Measurements from ENCODE around the gene SYCP3.
"Not testable (repeated sequence)": the region's sequence is repeated elsewhere in the genome, so short reads cannot be mapped to it uniquely, and the experiment has no call there.

The SYCP3 gene

GRCh38 chr12:101690544-101691098 is 48.6 kb downstream of the SYCP3 start:
- DNase-seq = no peak
- Histone ChIP-seq H3K36me3 (ENCODE audit: insufficient read depth, low read length) (no peaks in the 10 kb centered on the region), H3K9ac (ENCODE audit: low read depth, low read length) (no peak overlapping the region), H3K79me2 (ENCODE audit: insufficient read depth, low read length) (no peaks in the 10 kb centered on the region), H3K4me1 (ENCODE audit: insufficient read depth, low read length) (no peaks in the 10 kb centered on the region), H4K20me1 (ENCODE audit: insufficient read depth, low read length) (no peaks in the 10 kb centered on the region), H2AFZ (ENCODE audit: low read depth, low read length) (no peak overlapping the region), H3K9me3 (ENCODE audit: insufficient read depth, low read length, severe bottlenecking) (no peaks in the 10 kb centered on the region), H3K27me3 (ENCODE audit: insufficient read depth, low read length, poor library complexity) (peaks cover 3% of the 10 kb centered on the region), H3K27ac (ENCODE audit: low read length) (no peak overlapping the region), H3K4me3 (ENCODE audit: low read depth in 1 of 2, low read length in 2 of 2) (no peak overlapping the region), H3K4me2 (ENCODE audit: insufficient read depth, low read length) (no peak overlapping the region)
- no peak for ATAC-seq (ENCODE audit: insufficient read depth, low read depth)
- TF ChIP-seq EZH2 (IDR thresholded peaks at IDR 0.05; ENCODE audit: borderline replicate concordance, low read depth, low read length, severe bottlenecking) (no peak), CTCF (IDR thresholded peaks at IDR 0.05; ENCODE audit: borderline replicate concordance, extremely low read depth, low read length, poor library complexity, severe bottlenecking) (no peak)

- ATAC-seq (ENCODE audit: insufficient read depth, low read depth) (no peak), DNase-seq (no peak)
- Histone ChIP-seq H4K20me1 (ENCODE audit: insufficient read depth, low read length) (no peaks in the 10 kb centered on the region), H3K4me3 (ENCODE audit: low read depth in 1 of 2, low read length in 2 of 2) (no peak overlapping the region), H3K4me2 (ENCODE audit: insufficient read depth, low read length) (no peak overlapping the region), H3K79me2 (ENCODE audit: insufficient read depth, low read length) (no peaks in the 10 kb centered on the region), H3K4me1 (ENCODE audit: insufficient read depth, low read length) (no peaks in the 10 kb centered on the region), H3K27ac (ENCODE audit: low read length) (no peak overlapping the region), H3K36me3 (ENCODE audit: insufficient read depth, low read length) (no peaks in the 10 kb centered on the region), H2AFZ (ENCODE audit: low read depth, low read length) (no peak overlapping the region), H3K9me3 (ENCODE audit: insufficient read depth, low read length, severe bottlenecking) (no peaks in the 10 kb centered on the region), H3K27me3 (ENCODE audit: insufficient read depth, low read length, poor library complexity) (peaks cover 13% of the 10 kb centered on the region), H3K9ac (ENCODE audit: low read depth, low read length) (no peak overlapping the region)
- no peak for TF ChIP-seq CTCF (IDR thresholded peaks at IDR 0.05; ENCODE audit: borderline replicate concordance, extremely low read depth, low read length, poor library complexity, severe bottlenecking)
- TF ChIP-seq EZH2 (IDR thresholded peaks at IDR 0.05; ENCODE audit: borderline replicate concordance, low read depth, low read length, severe bottlenecking) = no peak
These were observed 53.1 kb downstream of the SYCP3 start for GRCh38 chr12:101686176-101686575.

GRCh38 chr12:101685092-101685491 is 54.2 kb downstream of the SYCP3 start:
- Histone ChIP-seq H3K27ac (ENCODE audit: low read length) (no peak overlapping the region), H3K4me2 (ENCODE audit: insufficient read depth, low read length) (no peak overlapping the region), H3K9me3 (ENCODE audit: insufficient read depth, low read length, severe bottlenecking) (no peaks in the 10 kb centered on the region), H3K4me1 (ENCODE audit: insufficient read depth, low read length) (no peaks in the 10 kb centered on the region), H3K36me3 (ENCODE audit: insufficient read depth, low read length) (no peaks in the 10 kb centered on the region), H3K79me2 (ENCODE audit: insufficient read depth, low read length) (no peaks in the 10 kb centered on the region), H2AFZ (ENCODE audit: low read depth, low read length) (no peak overlapping the region), H3K4me3 (ENCODE audit: low read depth in 1 of 2, low read length in 2 of 2) (no peak overlapping the region), H3K27me3 (ENCODE audit: insufficient read depth, low read length, poor library complexity) (peaks cover 18% of the 10 kb centered on the region), H3K9ac (ENCODE audit: low read depth, low read length) (no peak overlapping the region), H4K20me1 (ENCODE audit: insufficient read depth, low read length) (no peaks in the 10 kb centered on the region)
- DNase-seq = no peak
- ATAC-seq (ENCODE audit: insufficient read depth, low read depth) = no peak
- TF ChIP-seq EZH2 (IDR thresholded peaks at IDR 0.05; ENCODE audit: borderline replicate concordance, low read depth, low read length, severe bottlenecking) = no peak
- no peak for TF ChIP-seq CTCF (IDR thresholded peaks at IDR 0.05; ENCODE audit: borderline replicate concordance, extremely low read depth, low read length, poor library complexity, severe bottlenecking)

- not testable (repeated sequence) for H2AFZ ChIP-seq (ENCODE audit: low read depth, low read length); H3K9ac ChIP-seq (ENCODE audit: low read depth, low read length); H3K79me2 ChIP-seq (ENCODE audit: insufficient read depth, low read length); H3K4me1 ChIP-seq (ENCODE audit: insufficient read depth, low read length); H3K4me2 ChIP-seq (ENCODE audit: insufficient read depth, low read length); H3K9me3 ChIP-seq (ENCODE audit: insufficient read depth, low read length, severe bottlenecking); H3K36me3 ChIP-seq (ENCODE audit: insufficient read depth, low read length); H3K27ac ChIP-seq (ENCODE audit: low read length); DNase-seq; ATAC-seq (ENCODE audit: insufficient read depth, low read depth); H4K20me1 ChIP-seq (ENCODE audit: insufficient read depth, low read length); H3K4me3 ChIP-seq (ENCODE audit: low read depth in 1 of 2, low read length in 2 of 2)
- peaks cover 18% of the 10 kb centered on the region for H3K27me3 ChIP-seq (ENCODE audit: insufficient read depth, low read length, poor library complexity)
These were observed 57.6 kb downstream of the SYCP3 start for GRCh38 chr12:101681627-101682026.

Data from DND-41 (cell line).